Astrocyte of the cerebellum (primary cell): ENCODE results near the gene PIK3CD.

Source experiments
- DNase-seq: peaks from one replicate; pipeline ENCODE4 v3.0.0-alpha.2; 2011; ENCODE audit warnings: low read depth
- H3K4me3 ChIP-seq: 2 replicates; pipeline ENCODE4 v1.5.1; 2011; ENCODE audit warnings: mild to moderate bottlenecking, low read depth, low read length, moderate library complexity
- in situ Hi-C: cut with HindIII; loops from 2 replicates; pipeline ENCODE4 v1.10.0; 2017; ENCODE audit warnings: low sequenced_read_pairs
- TF ChIP-seq, protein P1 (sequence below): IDR thresholded peaks from 2 replicates; pipeline ENCODE4 v1.5.1; 2012; ENCODE audit warnings: low read length, low read depth, moderate library complexity, mild to moderate bottlenecking; ENCODE audit errors: missing control alignments

PIK3CD gene

DNA sequence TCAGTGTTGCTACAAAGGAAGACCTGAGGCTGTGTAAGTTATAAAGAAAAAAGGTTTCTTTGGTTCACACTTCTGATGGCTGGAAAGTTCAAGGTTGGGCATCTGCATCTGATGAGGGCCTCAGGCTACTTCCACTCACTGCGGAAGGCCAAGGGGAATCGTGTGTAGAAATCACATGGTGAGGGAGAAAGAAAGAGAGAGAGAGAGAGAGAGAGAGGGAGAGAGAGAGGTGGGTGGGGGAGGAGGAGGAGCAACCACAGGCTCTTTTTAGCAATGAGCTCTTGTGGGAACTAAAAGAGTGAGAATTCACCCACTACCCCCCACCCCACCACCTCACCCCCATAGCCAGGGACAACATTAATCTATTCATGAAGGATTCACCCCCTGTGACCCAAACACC, 112.4 kb downstream of the PIK3CD start:
- DNase-seq, result no peak
- in situ Hi-C loops, result no loop called here
- TF ChIP-seq, protein P1, sequence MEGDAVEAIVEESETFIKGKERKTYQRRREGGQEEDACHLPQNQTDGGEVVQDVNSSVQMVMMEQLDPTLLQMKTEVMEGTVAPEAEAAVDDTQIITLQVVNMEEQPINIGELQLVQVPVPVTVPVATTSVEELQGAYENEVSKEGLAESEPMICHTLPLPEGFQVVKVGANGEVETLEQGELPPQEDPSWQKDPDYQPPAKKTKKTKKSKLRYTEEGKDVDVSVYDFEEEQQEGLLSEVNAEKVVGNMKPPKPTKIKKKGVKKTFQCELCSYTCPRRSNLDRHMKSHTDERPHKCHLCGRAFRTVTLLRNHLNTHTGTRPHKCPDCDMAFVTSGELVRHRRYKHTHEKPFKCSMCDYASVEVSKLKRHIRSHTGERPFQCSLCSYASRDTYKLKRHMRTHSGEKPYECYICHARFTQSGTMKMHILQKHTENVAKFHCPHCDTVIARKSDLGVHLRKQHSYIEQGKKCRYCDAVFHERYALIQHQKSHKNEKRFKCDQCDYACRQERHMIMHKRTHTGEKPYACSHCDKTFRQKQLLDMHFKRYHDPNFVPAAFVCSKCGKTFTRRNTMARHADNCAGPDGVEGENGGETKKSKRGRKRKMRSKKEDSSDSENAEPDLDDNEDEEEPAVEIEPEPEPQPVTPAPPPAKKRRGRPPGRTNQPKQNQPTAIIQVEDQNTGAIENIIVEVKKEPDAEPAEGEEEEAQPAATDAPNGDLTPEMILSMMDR, result no peak
- no peak overlapping the region for H3K4me3 ChIP-seq

DNA sequence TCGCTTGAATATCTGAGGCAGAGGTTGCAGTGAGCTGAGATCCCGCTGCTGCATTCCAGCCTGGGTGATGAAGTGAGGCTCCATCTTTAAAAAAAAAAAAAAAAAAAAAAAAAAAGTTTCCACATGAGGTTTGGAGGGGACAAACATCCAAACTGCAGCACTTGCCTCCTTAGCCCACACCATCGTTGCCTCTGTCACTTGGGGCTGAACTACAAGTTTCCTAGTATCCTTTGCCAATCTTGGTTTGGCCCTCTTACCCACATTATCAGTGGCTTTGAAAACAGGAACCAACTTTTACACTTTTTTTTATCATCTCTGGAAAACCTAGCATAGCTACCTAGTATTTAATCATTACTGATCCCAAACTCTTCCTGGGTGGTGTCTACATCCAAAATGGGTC, 113.0 kb downstream of the PIK3CD start:
- no peak for DNase-seq
- in situ Hi-C loops, result no loop called here
- TF ChIP-seq, protein P1, result no peak
- no peak overlapping the region for H3K4me3 ChIP-seq

DNA sequence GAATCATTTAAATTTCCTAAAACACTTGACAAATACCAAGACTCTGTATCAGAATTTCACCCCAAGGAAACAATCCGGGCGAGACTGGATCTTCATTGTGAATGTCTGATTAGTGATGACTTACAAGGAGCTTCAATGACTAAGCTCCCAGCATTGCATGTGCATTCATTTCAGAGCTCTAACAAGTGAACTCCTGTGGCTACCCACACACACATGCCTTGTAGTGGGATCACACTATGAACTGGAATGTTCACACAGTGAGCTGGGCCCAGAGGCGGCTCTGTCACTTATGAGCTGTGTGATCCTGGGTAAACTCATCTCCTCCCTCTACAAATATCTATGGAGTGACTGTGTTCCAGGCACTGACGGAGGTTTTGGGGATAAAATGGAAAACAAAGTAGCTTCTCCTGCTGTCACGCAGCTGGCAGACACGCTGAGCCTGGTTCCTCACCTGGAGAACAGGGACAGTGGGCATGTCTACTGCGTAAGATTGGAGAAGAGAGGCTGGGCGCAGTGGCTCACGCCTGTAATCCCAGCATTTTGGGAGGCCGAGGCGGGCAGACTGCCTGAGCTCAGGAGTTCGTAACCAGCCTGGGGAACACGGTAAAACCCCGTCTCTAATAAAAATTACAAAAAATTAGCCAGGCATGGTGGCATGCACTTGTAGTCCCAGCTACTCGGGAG, 115.4 kb downstream of the PIK3CD start:
- H3K4me3 ChIP-seq, result no peak overlapping the region
- peak; percentile 98 for DNase-seq
- in situ Hi-C loops, result no loop called here
- TF ChIP-seq, protein P1, result no peak

DNA sequence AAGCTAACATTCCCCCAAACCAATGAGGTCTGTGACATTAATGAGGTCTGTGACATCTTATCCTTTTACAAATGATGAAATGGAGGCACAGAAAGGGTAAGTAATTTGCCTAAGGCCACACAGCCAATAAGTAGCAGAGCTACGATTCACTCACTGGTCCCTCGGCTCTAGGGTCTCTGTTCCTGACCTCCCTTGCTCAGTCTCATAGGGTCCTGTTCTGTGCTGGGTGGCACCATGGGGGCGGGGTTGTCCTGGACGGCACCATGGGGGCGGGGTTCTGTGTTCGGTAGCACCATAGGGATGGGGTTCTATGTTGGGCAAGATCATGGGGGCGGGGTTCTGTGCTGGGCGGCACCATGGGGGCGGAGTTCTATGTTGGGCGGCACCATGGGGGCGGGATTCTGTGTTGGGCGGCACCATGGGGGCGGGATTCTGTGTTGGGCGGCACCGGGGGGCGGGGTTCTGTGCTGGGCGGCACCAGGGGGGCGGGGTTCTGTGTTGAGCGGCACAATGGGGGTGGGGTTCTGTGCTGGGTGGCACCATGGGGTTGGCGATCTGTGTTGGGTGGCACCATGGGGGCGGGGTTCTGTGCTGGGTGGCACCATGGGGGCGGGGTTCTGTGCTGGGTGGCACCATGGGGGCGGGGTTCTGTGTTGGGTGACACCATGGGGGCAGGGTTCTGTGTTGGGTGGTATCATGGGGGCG, 116.6 kb downstream of the PIK3CD start:
- in situ Hi-C loops, result no loop called here
- DNase-seq, result no peak
- H3K4me3 ChIP-seq, result no peak overlapping the region
- TF ChIP-seq, protein P1, result no peak

DNA sequence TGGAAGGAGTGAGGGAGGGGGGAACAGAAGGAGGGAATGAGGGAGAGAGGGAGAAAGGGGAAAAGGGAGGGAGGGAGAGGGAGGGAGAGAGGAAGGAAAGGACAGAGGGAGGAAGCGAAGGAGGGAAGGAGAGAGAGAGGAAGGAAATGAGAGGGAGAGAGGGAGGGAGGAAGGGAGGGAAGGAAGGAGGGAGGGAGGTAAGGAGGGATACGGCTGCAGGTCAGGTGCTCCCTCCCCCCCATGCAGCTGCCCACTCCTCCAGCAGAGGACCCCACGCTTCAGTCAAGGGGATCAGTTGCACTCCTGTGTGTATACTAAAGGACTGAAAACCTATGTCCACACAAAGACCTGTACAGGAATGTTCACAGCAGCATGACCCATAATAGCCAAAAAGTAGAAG, 117.5 kb downstream of the PIK3CD start:
- H3K4me3 ChIP-seq, result no peak overlapping the region
- TF ChIP-seq, protein P1, result no peak
- in situ Hi-C loops, result no loop called here
- DNase-seq, result no peak

DNA sequence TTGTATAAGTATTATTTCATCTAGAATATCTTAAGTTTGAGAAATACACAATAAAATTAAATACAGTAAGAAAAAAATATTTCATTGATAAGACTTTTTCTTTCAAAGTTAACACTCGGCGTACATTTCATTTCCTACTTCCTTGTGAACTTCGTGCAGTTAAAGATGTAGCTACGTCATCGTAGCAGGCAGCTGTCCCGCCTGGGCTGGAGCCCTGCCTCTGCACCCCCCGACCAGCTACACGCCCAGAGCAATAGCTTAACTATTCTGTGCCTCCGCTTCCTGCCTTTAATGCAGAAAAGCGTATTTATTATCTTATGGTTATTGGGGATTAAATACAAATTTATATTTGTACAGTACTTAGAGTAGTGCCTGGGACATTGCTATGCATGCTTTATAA, 118.8 kb downstream of the PIK3CD start:
- in situ Hi-C loops, result no loop called here

More for the DNA sequence above, 118.8 kb downstream of the PIK3CD start:
- TF ChIP-seq, protein P1, result no peak
- no peak overlapping the region for H3K4me3 ChIP-seq
- no peak for DNase-seq
